ENCODE data around the gene UPF3A.
"Not testable (repeated sequence)": the region's sequence is repeated elsewhere in the genome, so short reads cannot be mapped to it uniquely, and the experiment has no call there.

The UPF3A gene

GRCh38 chr13:114264313-114264712 is 17.1 kb upstream of the UPF3A start:
- DNase-seq (ENCODE audit: low spot score), result not testable (repeated sequence)

- DNase-seq (ENCODE audit: low spot score), result no peak
These were observed 16.4 kb upstream of the UPF3A start for GRCh38 chr13:114264886-114265611.

GRCh38 chr13:114266241-114266640 is 15.2 kb upstream of the UPF3A start:
- DNase-seq (ENCODE audit: low spot score), result no peak

GRCh38 chr13:114268344-114269280 is 12.8 kb upstream of the UPF3A start:
- no peak for DNase-seq (ENCODE audit: low spot score)

GRCh38 chr13:114269281-114269770 is 12.1 kb upstream of the UPF3A start:
- DNase-seq (ENCODE audit: low spot score), result no peak

GRCh38 chr13:114272977-114273376 is 8.4 kb upstream of the UPF3A start:
- no peak for DNase-seq (ENCODE audit: low spot score)

DNA sequence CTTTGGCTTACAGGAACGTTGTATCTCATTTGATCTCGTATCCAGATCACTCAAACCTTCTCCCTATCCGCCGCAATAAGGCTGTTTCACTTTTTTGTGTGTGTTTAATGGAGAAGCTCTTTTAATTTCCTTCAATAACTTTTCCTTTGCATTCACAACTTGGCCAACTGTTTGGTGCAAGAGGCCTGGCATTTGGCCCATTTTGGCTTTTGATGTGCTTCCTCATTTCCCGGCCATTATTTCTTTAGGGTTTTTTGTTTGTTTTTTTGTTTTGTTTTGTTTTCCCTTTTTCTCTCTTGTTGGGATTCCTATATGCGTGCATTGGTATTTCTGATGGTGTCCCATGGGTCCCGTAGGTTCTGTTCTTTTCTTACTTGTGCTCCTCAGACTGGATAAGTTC is 6.1 kb upstream of the UPF3A start:
- DNase-seq (ENCODE audit: low spot score), result no peak

DNA sequence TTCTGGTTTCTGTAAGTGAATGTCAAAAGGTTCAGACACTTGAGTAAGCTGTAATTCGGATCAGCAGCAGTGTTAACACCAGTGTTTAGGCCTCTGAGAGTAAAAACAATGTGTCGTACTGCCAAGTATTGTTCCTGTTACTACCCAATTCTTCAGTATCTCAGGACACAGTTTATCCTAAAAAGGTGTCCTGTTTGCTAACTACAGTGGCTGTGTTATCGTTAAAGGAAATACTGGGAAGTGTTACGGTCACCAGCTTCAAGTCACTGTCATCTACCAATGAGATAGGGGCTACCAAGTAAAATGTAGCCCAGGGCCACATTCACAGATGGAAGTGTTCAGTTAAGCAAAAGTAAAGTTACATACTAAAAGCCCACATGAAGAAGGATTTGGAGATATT is 2.3 kb upstream of the UPF3A start:
- no peak for DNase-seq (ENCODE audit: low spot score)

DNA sequence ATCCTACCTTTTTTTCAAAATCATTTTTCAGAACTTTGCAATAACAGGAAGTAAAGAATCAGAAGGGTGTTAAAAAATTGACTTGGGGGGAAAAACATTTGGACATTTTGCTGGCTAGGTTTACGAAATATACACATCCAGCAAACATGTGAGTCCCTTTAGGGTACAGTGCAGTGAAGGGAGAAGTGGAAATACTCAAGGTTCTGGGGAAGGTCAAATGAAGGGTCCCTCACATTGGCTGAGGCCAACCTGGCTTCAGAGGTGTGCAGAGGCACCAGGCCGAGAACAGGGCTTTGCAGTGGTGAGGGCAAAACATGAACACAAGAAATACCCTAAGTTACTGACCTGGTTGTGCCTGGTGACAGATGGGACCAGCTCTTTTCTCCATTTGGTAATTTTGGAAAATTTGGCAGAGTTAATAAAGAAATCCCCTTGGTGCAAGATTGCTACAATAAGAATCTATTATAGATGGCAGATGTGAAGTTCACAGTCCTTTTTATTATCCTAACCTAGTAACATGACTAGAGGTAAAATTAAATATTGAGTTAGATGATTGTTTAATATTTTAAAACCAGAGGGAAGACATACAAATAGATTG is 1.5 kb upstream of the UPF3A start:
- DNase-seq (ENCODE audit: low spot score), result no peak

DNA sequence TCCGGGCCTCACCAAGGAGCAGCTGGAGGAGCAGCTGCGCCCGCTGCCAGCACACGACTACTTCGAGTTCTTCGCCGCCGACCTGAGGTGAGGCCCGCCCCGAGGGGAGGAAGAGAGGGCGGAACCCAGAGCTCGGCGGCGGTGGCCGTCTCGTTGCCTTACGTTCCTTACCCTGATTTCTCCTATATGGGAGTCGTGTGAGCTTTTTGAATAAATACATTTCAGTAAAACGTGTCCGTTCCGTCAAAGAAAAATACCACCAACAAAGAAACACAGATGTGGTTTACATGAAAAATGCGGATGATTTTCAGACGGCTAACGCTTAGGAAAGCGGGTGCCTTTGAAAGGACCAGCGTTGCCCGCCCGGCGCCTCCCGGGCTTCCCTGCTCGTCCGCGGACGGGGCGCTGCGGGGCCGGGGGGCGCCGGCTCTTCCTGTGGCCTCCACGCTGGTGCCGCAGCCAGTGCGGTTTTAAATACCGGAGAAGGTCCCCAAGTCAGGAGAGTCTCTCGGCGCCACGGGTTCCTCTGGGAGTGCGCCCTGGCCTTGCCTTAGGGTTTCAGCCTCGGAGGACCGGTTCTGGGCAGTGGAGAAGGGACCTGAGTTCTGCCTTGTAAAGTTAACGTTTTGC is 755 bp downstream of the UPF3A start:
- DNase-seq (ENCODE audit: low spot score), result peak; percentile 68

DNA sequence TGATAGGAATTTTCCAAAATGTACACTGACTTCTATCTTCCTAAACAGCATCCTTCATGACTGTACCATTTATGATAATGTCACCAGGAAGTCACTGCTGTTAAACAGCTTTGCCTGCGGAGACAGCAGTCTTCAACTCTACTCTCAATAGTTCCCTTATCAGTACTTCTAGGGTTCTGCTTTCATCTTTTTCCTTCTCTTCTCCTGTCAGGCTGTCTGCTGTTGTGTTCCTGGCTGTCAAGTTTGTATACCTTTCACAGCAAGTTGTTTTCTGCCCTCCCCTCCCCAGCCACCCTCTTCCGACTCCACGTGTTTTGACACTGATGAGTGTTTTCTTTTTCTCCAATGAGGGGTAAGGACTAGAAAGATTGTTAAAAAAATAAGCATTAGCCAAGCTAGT is 2.2 kb downstream of the UPF3A start:
- no peak for DNase-seq (ENCODE audit: low spot score)

DNA sequence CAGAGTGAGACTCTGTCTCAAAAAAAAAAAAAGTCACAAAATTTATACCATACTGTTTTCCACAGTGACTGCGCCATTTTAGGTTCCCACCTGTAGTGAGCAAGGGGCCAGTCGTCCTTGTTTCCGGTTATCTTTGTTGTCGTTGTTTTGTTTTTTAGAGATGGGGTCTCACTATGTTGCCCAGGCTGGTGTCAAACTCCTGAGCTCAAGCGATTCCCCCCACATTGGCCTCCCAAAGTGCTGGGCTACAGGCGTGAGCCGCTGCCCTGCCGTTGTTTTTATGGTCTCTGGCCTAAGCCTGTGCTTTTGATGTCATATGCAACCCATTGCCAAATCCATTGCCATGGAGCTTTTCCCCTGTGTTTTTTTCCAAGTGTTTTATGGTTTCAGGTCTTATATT is 3.3 kb downstream of the UPF3A start:
- DNase-seq (ENCODE audit: low spot score), result no peak

DNA sequence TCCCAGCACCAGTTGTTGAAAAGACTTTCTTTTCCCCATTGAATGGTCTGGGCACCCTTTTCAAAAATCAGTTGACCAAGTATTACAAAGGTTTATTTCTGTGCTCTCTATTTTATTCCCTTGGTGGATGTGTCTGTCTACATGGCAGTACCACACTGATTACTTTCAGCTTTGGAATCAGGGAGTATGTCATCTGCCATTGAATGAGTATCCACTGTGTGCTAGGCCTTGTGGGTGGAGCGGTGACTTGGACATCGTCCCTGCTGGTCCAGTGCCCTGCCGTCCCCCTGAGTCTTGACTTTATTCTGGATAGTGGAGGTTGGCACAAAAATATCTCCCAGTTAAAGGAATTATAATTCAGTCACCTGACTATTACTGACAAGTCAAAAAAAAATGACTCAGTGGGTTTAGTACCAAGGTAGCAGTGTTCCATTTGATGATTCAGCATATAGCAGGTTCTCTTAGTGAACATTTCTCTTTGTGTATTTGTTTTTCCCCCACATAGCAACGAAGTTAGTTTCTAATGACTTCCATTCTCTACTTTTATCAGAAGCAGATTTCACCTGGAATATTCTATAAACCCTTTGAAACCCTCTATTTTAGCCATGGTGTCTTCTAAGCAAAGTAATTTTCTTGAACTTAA is 3.9 kb downstream of the UPF3A start:
- DNase-seq (ENCODE audit: low spot score), result no peak

DNA sequence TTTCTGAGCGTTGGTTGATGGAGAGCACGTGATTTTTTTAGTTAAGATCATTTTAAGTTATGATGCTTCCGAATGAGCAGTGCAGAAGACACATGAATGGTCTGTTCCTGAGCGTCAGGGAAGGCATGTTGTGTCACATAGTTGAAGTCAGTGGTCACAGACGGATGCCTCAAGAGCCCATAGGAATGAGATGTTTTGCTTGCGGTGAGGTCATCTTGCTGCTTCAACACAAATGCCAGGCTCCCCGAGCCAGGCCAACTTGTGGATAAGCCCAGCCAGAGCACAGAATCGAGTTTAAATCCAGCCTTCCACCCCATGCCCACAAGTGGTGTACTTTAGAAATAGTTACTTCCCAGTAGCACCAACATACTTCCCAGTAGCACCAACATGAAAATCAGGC is 5.4 kb downstream of the UPF3A start:
- no peak for DNase-seq (ENCODE audit: low spot score)

GRCh38 chr13:114288157-114288591 is 6.8 kb downstream of the UPF3A start:
- no peak for DNase-seq (ENCODE audit: low spot score)

GRCh38 chr13:114296448-114296847 is 15.0 kb downstream of the UPF3A start:
- DNase-seq (ENCODE audit: low spot score), result no peak

DNA sequence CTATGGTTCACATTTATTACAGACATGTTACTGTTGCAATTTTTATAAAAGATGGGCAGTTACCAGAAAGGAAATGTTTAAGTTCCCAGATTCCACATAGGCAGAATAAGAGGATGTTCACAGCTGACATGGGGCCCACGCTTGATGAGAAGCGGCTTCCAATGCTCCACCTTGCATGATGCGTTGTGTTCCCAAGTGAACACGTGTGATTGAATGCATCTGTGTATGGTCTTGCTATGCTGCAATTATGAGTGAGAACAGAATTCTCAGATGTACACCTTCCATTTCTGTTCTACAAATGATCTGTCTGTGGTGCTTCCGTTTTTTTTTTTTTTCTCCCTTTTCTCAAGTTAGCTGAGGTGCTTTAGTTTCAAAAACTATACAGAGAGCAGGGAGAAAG is 15.5 kb downstream of the UPF3A start:
- no peak for DNase-seq (ENCODE audit: low spot score)

DNA sequence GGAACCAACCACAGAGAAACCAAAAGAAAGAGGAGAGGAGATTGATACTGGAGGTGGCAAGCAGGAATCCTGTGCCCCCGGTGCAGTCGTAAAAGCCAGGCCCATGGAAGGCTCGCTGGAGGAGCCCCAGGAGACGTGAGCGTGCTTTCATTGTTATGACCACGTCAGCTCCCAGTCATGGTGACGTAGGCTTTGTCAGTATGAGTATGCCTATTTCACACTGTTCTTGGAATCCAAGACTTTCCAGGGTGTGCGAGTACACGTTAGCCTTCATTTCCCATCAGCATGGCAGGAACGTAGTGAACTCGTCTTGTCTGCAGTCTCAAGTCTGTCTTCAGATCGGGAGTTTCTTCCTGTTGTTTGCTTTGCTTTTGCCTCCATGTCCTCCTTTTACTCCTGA is 17.5 kb downstream of the UPF3A start:
- DNase-seq (ENCODE audit: low spot score), result no peak

DNA sequence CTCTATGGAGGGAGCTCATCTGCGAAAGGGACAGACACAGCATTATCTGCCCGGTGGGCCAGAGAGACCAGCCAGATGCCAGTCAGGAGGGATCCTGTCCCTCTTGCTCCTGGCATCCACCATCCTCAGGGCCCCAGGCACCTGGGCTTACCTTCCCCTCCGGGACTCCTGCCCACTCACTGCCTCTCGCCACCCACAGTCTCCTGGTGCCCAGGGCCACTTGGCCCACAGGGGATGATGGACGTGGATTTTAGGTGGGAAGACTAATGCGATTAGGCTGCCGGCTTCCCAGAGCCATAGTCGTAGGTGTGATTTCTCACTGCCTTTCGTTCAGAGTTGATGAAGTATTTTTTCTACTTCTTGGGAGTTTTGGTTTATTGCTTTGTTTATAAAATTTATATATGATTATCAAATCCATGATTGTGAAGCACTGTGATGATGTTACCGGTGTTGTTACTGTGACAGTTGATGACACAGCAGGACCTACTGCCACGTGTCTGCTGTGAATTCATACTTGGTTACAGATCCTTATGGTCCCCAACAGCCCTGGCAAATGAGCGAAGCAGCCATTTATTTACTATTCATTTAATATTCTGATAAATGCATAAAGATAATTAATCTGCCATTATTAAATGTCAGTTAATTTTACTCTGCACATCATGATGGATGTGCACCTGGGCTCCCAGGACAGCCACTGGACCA is 18.4 kb downstream of the UPF3A start:
- DNase-seq (ENCODE audit: low spot score), result no peak

DNA sequence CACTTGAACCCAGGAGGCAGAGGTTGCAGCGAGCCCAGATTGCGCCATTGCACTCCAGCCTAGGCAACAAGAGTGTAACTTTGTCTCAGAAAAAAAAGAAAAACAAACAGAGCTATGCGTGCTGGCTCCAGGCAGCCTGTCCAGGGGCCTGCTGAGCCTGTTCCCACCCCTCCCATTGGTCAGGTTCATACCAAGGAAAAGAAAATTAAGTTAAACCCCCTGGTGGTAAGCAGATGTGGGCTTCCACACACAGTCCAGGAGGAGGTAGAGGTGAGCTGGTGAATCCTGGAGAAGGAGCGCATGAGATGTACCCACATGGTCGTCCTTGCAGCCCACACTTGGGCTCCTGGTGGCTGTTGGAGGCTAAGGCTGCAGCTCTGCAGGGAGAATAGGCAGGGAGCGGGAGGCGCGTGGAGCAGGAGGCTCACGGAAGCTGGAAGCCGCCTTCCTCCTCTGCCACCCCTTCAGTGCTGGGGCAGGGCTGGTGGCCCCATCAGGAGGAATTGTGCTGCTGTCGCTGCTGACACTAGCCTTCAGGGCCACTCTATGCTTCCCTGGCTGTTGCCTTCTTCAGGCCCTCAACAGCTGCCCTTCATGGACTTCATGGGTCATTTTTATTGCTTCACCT is 22.4 kb downstream of the UPF3A start:
- DNase-seq (ENCODE audit: low spot score), result no peak

All from SW480 (cell line).